Measurements from ENCODE around the gene AK9. TPM values are rescaled to one million over a fixed set of nuclear protein-coding genes. Genes with fewer than 3 reads are reported as not detected.
A peak's percentile ranks its signal among the peaks of the same experiment; 100 is the strongest.

AK9 gene
- total RNA-seq, 1 donor from 2014 or later: 8.2 TPM

DNA sequence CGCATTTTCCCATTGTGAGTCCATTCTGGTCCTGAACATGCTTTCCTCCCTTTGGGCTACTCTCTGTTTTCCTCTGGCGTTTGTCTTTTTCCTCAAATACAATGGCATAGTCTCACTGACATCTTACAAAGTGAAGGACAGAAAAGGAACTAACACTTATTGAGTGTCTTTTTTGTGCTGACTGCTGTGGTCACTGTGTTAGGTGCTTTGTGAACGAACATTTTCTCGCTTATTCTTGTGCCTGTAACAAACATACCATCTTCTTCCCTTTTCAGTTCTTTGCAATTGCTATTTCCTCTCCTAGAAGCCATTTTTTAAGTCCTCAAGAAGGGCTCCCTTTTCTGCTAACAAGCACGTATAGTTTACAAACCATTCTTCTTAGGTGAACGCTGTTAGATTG, 15.5 kb upstream of the AK9 start:
- Histone ChIP-seq H3K9me3 (ENCODE audit: low read depth) (no peaks in the 10 kb centered on the region), H3K36me3 (no peaks in the 10 kb centered on the region), H3K4me1 (peaks cover 6% of the 10 kb centered on the region), H4K20me1 (ENCODE audit: low read depth) (no peaks in the 10 kb centered on the region), H3K4me2 (no peak overlapping the region), H3K79me2 (ENCODE audit: low read depth) (peaks cover 34% of the 10 kb centered on the region), H3K9ac (no peak overlapping the region), H3K27me3 (no peaks in the 10 kb centered on the region), H2AFZ (replicated peaks) (no peak overlapping the region), H3F3A (ENCODE audit: low read depth) (no peaks in the 10 kb centered on the region), H3K4me3 (no peak overlapping the region), H3K27ac (no peak overlapping the region)
- no peak for DNase-seq (ENCODE audit: low spot score)
- Mint-ChIP-seq H3K9me3 (peaks cover 29% of the 10 kb centered on the region), H3K27me3 (ENCODE audit: insufficient read depth, low read depth) (no peaks in the 10 kb centered on the region), H3K4me1 (no peaks in the 10 kb centered on the region), H3K27ac (no peak overlapping the region), H3K36me3 (peaks cover 3% of the 10 kb centered on the region), H3K4me3 (no peak overlapping the region)
- TF ChIP-seq, protein P1, sequence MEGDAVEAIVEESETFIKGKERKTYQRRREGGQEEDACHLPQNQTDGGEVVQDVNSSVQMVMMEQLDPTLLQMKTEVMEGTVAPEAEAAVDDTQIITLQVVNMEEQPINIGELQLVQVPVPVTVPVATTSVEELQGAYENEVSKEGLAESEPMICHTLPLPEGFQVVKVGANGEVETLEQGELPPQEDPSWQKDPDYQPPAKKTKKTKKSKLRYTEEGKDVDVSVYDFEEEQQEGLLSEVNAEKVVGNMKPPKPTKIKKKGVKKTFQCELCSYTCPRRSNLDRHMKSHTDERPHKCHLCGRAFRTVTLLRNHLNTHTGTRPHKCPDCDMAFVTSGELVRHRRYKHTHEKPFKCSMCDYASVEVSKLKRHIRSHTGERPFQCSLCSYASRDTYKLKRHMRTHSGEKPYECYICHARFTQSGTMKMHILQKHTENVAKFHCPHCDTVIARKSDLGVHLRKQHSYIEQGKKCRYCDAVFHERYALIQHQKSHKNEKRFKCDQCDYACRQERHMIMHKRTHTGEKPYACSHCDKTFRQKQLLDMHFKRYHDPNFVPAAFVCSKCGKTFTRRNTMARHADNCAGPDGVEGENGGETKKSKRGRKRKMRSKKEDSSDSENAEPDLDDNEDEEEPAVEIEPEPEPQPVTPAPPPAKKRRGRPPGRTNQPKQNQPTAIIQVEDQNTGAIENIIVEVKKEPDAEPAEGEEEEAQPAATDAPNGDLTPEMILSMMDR (IDR thresholded peaks at IDR 0.05): no peak
- TF ChIP-seq EZH2phosphoT487 (IDR thresholded peaks at IDR 0.05): no peak

DNA sequence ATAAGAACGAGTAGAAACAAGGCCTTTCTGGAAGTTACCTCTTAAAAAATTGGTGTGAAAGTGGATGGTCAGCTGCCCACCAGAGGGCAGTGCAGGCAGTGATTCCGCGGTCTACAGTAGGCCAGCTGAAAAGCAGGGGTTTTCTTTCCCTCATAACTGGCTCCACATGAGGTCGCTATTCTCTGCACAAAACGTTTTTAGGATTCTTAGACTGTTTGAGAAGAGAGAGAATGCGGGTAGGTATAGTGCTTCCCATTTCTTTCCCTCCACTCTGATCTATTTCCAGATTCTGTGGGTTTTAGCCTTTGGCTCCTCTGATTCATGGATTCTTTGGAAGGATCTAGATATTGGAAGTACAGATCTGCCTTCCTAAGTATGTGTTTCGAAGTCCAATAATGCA, 14.3 kb upstream of the AK9 start:
- no peaks in the 10 kb centered on the region for H3K27me3 ChIP-seq
- H2AFZ ChIP-seq (replicated peaks): no peak overlapping the region
- Mint-ChIP-seq H3K4me1 (no peaks in the 10 kb centered on the region), H3K36me3 (peaks cover 3% of the 10 kb centered on the region), H3K27me3 (ENCODE audit: insufficient read depth, low read depth) (no peaks in the 10 kb centered on the region), H3K4me3 (no peak overlapping the region), H3K27ac (no peak overlapping the region), H3K9me3 (peaks cover 21% of the 10 kb centered on the region)
- peaks cover 6% of the 10 kb centered on the region for H3K4me1 ChIP-seq
- no peak overlapping the region for H3K4me3 ChIP-seq
- H3K9me3 ChIP-seq (ENCODE audit: low read depth): no peaks in the 10 kb centered on the region
- DNase-seq (ENCODE audit: low spot score): peak; percentile 90
- no peak overlapping the region for H3K9ac ChIP-seq
- TF ChIP-seq EZH2 (IDR thresholded peaks at IDR 0.05): no peak
- TF ChIP-seq, protein P1 (IDR thresholded peaks at IDR 0.05): peak; percentile 100
- peaks cover 23% of the 10 kb centered on the region for H3K79me2 ChIP-seq (ENCODE audit: low read depth)
- no peak overlapping the region for H3K27ac ChIP-seq
- no peaks in the 10 kb centered on the region for H3F3A ChIP-seq (ENCODE audit: low read depth)
- no peaks in the 10 kb centered on the region for H3K36me3 ChIP-seq
- no peak overlapping the region for H3K4me2 ChIP-seq
- H4K20me1 ChIP-seq (ENCODE audit: low read depth): no peaks in the 10 kb centered on the region

DNA sequence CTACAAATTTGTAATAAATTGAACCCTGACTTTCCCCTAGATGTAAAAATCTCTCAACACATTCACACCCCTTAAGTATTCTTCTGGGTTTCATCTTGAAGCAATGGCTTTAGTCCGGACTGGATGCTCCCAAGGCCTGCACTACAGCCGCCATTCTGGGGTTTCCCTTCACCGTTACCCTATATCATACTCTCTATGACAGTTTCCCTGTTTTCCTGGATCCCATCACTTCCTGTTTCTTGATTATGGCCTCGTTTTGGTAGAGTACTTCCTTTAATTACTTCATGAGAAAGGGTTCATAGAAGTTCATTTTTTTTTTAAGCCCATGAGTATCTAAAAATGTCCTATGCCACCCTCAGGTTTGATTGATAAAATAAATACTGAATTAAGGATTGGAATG, 11.8 kb upstream of the AK9 start:
- H3K27ac Mint-ChIP-seq: no peak overlapping the region
- Histone ChIP-seq H4K20me1 (ENCODE audit: low read depth) (no peaks in the 10 kb centered on the region), H3K9me3 (ENCODE audit: low read depth) (no peaks in the 10 kb centered on the region), H2AFZ (replicated peaks) (no peak overlapping the region), H3K4me1 (peaks cover 6% of the 10 kb centered on the region), H3K79me2 (ENCODE audit: low read depth) (peaks cover 4% of the 10 kb centered on the region), H3K9ac (no peak overlapping the region), H3F3A (ENCODE audit: low read depth) (no peaks in the 10 kb centered on the region), H3K27ac (no peak overlapping the region), H3K4me2 (no peak overlapping the region), H3K4me3 (no peak overlapping the region), H3K36me3 (no peaks in the 10 kb centered on the region), H3K27me3 (no peaks in the 10 kb centered on the region)
- no peaks in the 10 kb centered on the region for H3K9me3 Mint-ChIP-seq
- H3K4me1 Mint-ChIP-seq: no peaks in the 10 kb centered on the region
- H3K36me3 Mint-ChIP-seq: peaks cover 2% of the 10 kb centered on the region
- DNase-seq (ENCODE audit: low spot score): no peak
- H3K27me3 Mint-ChIP-seq (ENCODE audit: insufficient read depth, low read depth): no peaks in the 10 kb centered on the region
- TF ChIP-seq, protein P1 (IDR thresholded peaks at IDR 0.05): no peak
- H3K4me3 Mint-ChIP-seq: no peak overlapping the region

DNA sequence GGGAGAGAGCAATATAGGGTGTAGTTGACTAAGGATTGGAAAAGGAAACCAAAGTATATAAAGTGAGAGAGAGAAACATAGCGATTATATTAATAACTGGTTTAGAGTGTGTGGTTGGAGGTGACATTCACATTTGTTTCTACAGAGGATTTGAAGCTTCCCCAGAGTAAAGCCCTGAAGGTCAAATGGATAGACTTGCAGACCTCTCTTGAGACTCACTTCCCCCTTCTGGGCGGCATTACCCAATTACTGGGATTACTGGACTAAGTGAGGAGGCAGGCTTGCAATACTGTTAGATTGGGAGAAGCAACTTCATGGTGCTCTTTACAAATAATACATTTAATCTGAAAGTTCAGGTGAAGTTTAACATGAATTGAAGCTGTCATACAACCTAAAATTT, 10.8 kb upstream of the AK9 start:
- no peak overlapping the region for H3K4me2 ChIP-seq
- no peaks in the 10 kb centered on the region for H3K36me3 ChIP-seq
- no peaks in the 10 kb centered on the region for H3K9me3 ChIP-seq (ENCODE audit: low read depth)
- no peak overlapping the region for H3K27ac ChIP-seq
- peaks cover 3% of the 10 kb centered on the region for H3K79me2 ChIP-seq (ENCODE audit: low read depth)
- peaks cover 2% of the 10 kb centered on the region for H3K36me3 Mint-ChIP-seq
- no peak overlapping the region for H3K9ac ChIP-seq
- no peaks in the 10 kb centered on the region for H3K4me1 Mint-ChIP-seq
- no peaks in the 10 kb centered on the region for H3K9me3 Mint-ChIP-seq
- H3K4me3 ChIP-seq: no peak overlapping the region
- TF ChIP-seq, protein P1 (IDR thresholded peaks at IDR 0.05): no peak
- no peak for TF ChIP-seq EZH2 (IDR thresholded peaks at IDR 0.05)
- TF ChIP-seq EZH2phosphoT487 (IDR thresholded peaks at IDR 0.05): no peak
- H3K27ac Mint-ChIP-seq: no peak overlapping the region
- H3K4me3 Mint-ChIP-seq: no peak overlapping the region
- no peak for DNase-seq (ENCODE audit: low spot score)
- H3K27me3 ChIP-seq: no peaks in the 10 kb centered on the region
- peaks cover 6% of the 10 kb centered on the region for H3K4me1 ChIP-seq
- H3K27me3 Mint-ChIP-seq (ENCODE audit: insufficient read depth, low read depth): no peaks in the 10 kb centered on the region
- H4K20me1 ChIP-seq (ENCODE audit: low read depth): no peaks in the 10 kb centered on the region
- H3F3A ChIP-seq (ENCODE audit: low read depth): no peaks in the 10 kb centered on the region
- H2AFZ ChIP-seq (replicated peaks): no peak overlapping the region

Measured in neural progenitor cell (in vitro differentiated cells).